ENCODE results near the gene FGF8.
A peak's percentile ranks its signal among the peaks of the same experiment; 100 is the strongest.

Gene FGF8

DNA sequence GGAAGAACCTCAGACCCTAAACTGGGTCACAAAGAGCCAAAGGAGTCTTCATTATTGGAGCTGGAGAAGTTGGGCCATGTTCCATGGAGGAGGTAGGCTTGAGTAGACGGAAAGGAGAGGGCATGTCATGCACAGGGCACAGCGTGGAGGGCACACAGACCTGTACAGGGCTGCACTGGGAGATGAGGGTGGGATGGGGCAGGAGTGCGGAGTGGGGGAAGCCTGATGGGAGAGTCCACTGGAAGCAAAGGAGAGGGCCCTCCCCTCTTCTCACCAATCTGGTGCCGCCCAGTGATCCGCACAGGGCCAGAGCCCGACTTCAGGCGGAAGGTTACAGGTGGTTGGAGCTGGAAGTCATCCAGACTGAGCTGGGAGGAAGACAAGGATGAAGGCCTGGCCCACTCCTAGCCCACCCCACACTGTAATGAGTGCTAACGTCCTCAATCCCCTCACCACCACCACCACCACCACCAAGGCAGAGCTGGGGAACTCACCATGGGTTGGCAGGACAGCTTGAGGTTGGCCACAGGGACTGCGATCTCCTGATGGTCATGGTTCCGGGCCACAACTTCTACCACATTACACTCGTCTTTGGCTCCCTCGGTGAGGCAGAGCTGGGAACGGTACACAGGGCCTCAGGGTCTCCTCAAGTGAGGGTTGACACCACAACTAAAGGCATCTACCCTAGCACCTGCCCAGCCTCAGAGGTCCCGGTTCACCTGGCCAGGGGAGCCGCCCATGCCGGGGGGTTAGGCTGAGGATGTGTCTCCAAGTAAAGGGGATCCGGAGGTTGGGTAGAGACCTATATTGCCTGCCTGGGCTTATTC is 6.3 kb upstream of the FGF8 start:
- H3K36me3 ChIP-seq (ENCODE audit: insufficient read depth, low read length) = peaks cover 11% of the 10 kb centered on the region

DNA sequence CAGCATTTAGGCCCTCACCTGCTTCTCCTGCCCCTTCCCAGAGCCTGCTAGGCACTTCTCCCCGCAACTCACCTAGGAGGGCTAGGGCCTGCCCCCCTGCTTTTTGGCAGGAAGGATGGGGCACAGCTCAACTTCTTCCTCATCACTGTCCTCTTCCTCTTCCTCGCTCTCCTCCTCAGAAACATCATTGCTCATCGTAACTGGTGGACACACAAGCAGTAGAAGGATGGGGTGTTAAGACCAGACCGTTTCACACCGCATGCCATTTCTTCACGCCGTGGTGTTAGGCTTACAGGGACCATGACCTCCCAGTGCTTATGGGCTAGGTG is 5.7 kb upstream of the FGF8 start:
- Histone ChIP-seq H3K4me3 (ENCODE audit: low read depth, low read length) (peak overlapping the region; percentile 86; the same call in 1 of the 2 replicates), H3K4me1 (ENCODE audit: control insufficient read depth, insufficient read depth, low read length, unreplicated experiment) (peaks cover 25% of the 10 kb centered on the region), H3K27ac (ENCODE audit: low read depth, low read length) (no peak overlapping the region), H3K36me3 (ENCODE audit: insufficient read depth, low read length) (peaks cover 9% of the 10 kb centered on the region; the same call in 1 of the 2 replicates), H3K79me2 (ENCODE audit: control insufficient read depth, insufficient read depth, low read length, unreplicated experiment) (peaks cover 7% of the 10 kb centered on the region), H3K27me3 (ENCODE audit: insufficient read depth, low read length) (peaks cover 12% of the 10 kb centered on the region), H2AFZ (ENCODE audit: low read length, unreplicated experiment) (no peak overlapping the region)

More for the DNA sequence above, 6.3 kb upstream of the FGF8 start:
- peaks cover 7% of the 10 kb centered on the region for H3K79me2 ChIP-seq (ENCODE audit: control insufficient read depth, insufficient read depth, low read length, unreplicated experiment)
- H3K27ac ChIP-seq (ENCODE audit: low read depth, low read length) = no peak overlapping the region
- peaks cover 7% of the 10 kb centered on the region for H3K27me3 ChIP-seq (ENCODE audit: insufficient read depth, low read length)
- peak overlapping the region; percentile 54 for H2AFZ ChIP-seq (ENCODE audit: low read length, unreplicated experiment)
- H3K4me1 ChIP-seq (ENCODE audit: control insufficient read depth, insufficient read depth, low read length, unreplicated experiment) = peaks cover 25% of the 10 kb centered on the region
- H3K4me3 ChIP-seq (ENCODE audit: low read depth, low read length) = peak overlapping the region; percentile 86

DNA sequence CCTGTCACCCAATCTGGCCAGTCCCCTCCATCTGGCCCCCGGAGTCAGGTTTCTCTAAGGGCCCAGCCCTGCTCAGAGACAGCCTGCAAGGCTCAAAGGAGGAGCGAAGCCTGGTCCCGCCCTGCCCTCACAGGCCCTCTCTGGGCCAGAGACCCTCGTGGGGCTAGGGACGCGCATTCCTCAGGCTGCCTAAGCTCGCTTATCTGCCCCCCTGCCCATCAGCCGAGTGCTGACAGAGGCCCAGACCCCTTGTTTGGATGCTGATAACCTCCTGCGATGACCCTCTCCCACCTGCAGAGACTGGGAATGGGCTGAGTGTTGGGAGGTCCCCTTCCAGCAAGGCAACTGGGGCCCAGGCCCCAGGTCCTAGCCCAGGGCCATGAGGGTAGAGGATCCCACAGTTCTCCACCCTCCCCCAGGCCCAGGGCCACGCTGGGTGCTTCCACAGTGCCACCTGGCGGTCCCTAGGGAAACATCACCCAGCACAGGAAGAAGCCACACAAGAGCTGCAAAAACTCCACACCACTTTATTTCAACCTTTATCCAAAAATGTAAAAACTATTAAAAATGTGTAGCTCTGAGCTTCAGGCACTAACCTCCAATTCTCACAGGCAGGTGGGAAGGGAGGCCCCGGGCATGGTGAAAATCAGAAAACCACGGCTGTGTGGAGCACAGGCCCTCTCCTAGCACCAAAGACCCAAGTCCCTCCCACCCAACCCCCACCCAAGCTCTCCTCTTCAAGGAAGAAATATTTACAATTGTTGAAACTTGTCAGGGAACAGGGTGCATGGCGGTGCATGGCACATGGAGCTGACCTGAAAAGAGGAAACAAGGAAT is 5.1 kb upstream of the FGF8 start:
- Histone ChIP-seq H2AFZ (ENCODE audit: low read length, unreplicated experiment) (no peak overlapping the region), H3K4me1 (ENCODE audit: control insufficient read depth, insufficient read depth, low read length, unreplicated experiment) (peaks cover 25% of the 10 kb centered on the region), H3K79me2 (ENCODE audit: control insufficient read depth, insufficient read depth, low read length, unreplicated experiment) (peaks cover 7% of the 10 kb centered on the region), H3K4me3 (ENCODE audit: low read depth, low read length) (no peak overlapping the region; the same call in 1 of the 2 replicates), H3K27ac (ENCODE audit: low read depth, low read length) (no peak overlapping the region), H3K36me3 (ENCODE audit: insufficient read depth, low read length) (peaks cover 6% of the 10 kb centered on the region; the same call in 1 of the 2 replicates), H3K27me3 (ENCODE audit: insufficient read depth, low read length) (peaks cover 17% of the 10 kb centered on the region)

DNA sequence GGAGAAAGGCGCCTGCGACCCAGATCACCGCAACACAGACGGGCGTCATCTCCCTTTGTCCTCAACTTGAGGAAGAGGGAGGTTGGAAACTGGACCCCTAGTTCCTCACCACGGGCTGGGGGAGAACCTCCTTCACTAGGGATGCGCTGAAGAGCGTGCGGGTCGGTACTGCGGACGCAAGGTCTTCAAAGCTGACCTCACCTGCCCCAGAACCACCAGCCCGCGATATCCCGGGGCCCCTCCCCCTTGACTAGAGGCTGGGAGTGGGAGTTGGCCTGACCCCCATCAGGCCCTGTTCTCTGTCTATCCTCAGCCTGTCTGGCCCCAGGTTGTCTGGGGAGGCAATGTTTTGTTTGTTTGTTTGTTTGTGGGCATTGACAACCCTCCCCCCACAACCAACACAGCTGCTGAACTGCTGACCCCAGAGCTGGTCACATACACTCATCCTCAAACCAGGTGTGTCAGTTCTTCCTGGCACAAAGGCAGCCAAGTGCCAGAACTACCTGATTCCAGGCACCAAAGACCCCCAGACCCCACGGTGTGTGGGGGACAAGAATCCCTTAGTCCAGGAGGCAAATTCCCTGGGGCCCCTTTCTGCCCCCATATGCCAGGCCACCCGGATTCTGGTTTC is 4.4 kb upstream of the FGF8 start:
- H3K36me3 ChIP-seq (ENCODE audit: insufficient read depth, low read length) = no peaks in the 10 kb centered on the region
- H2AFZ ChIP-seq (ENCODE audit: low read length, unreplicated experiment) = peak overlapping the region; percentile 13
- peaks cover 7% of the 10 kb centered on the region for H3K79me2 ChIP-seq (ENCODE audit: control insufficient read depth, insufficient read depth, low read length, unreplicated experiment)
- H3K27ac ChIP-seq (ENCODE audit: low read depth, low read length) = no peak overlapping the region
- H3K4me3 ChIP-seq (ENCODE audit: low read depth, low read length) = peak overlapping the region; percentile 28
- H3K27me3 ChIP-seq (ENCODE audit: insufficient read depth, low read length) = peaks cover 21% of the 10 kb centered on the region
- H3K4me1 ChIP-seq (ENCODE audit: control insufficient read depth, insufficient read depth, low read length, unreplicated experiment) = peaks cover 25% of the 10 kb centered on the region

DNA sequence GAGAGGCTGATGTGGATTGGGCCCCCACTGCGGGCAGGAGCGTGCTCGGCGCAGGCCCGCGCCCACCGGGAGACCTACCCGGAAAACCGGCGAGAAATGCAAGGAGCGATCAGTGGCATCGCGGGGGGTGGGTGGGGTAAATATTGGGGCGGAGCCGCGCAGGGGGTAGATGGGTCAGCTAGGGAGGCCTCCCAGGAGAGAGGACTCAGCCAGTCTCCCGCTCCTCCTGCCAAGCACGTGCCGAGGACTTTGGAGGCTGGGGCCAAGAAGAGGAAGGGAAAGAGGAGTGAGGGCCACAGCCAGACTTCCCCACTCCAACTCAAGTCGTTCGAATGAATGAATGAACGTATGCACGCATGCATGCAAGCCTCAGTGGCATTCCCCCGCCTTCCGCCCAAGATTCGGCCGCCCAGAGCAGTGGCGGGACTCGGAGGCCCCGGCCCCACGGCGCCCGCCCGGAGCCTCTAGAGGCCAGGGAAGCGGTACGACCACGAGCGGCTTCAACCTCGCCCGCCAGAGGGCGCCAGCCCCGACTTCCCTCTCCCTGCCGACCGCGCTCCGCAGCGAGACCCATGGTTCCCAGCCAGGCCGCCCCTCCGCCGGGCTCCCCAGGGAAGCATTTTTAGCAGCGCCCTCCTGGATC is 3.8 kb upstream of the FGF8 start:
- H3K36me3 ChIP-seq (ENCODE audit: insufficient read depth, low read length) = no peaks in the 10 kb centered on the region
- H3K27me3 ChIP-seq (ENCODE audit: insufficient read depth, low read length) = peaks cover 27% of the 10 kb centered on the region
- peak overlapping the region; percentile 28 for H3K4me3 ChIP-seq (ENCODE audit: low read depth, low read length)
- no peak overlapping the region for H3K27ac ChIP-seq (ENCODE audit: low read depth, low read length)
- peaks cover 7% of the 10 kb centered on the region for H3K79me2 ChIP-seq (ENCODE audit: control insufficient read depth, insufficient read depth, low read length, unreplicated experiment)
- H2AFZ ChIP-seq (ENCODE audit: low read length, unreplicated experiment) = peak overlapping the region; percentile 13
- peaks cover 23% of the 10 kb centered on the region for H3K4me1 ChIP-seq (ENCODE audit: control insufficient read depth, insufficient read depth, low read length, unreplicated experiment)

DNA sequence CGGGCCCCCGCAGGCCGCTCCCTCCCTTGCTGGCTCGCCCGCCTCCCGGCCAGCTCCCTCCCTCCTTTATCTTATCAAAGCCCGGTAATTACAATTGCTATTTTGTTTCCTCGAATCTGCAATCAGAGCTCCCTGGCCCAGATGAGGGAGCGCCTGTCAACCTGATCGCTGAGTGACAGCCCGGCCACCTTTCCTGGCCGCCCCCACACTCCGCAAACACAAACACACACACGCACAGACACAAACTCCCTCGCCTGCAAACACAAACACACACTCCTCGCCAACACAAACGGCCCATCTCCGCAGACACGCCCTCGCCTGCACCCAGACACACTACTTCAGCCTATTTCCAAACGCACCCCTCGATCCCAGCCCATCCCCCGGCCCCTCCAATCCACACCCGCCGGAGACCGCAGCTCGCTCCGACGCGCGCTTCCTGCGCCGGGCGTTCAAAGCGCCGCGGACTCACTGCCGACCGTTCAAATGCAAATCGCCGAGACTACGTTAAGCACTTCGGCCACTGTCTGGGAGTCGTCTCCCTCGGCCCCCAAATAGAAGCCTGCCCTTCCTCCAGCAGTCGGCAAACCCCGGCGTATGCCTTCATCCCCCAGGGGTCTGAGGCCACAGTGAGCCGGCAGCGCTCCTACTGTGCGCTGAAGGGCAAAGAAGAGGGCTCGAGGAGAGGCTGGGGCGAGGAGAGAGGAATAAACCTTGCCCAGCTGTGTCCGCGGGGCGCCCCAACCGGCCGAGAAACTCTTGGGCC is 3.0 kb upstream of the FGF8 start:
- Histone ChIP-seq H3K4me3 (ENCODE audit: low read depth, low read length) (peak overlapping the region; percentile 28), H3K4me1 (ENCODE audit: control insufficient read depth, insufficient read depth, low read length, unreplicated experiment) (peaks cover 16% of the 10 kb centered on the region), H2AFZ (ENCODE audit: low read length, unreplicated experiment) (no peak overlapping the region), H3K79me2 (ENCODE audit: control insufficient read depth, insufficient read depth, low read length, unreplicated experiment) (peaks cover 7% of the 10 kb centered on the region), H3K27ac (ENCODE audit: low read depth, low read length) (no peak overlapping the region), H3K27me3 (ENCODE audit: insufficient read depth, low read length) (peaks cover 34% of the 10 kb centered on the region), H3K36me3 (ENCODE audit: insufficient read depth, low read length) (no peaks in the 10 kb centered on the region)

DNA sequence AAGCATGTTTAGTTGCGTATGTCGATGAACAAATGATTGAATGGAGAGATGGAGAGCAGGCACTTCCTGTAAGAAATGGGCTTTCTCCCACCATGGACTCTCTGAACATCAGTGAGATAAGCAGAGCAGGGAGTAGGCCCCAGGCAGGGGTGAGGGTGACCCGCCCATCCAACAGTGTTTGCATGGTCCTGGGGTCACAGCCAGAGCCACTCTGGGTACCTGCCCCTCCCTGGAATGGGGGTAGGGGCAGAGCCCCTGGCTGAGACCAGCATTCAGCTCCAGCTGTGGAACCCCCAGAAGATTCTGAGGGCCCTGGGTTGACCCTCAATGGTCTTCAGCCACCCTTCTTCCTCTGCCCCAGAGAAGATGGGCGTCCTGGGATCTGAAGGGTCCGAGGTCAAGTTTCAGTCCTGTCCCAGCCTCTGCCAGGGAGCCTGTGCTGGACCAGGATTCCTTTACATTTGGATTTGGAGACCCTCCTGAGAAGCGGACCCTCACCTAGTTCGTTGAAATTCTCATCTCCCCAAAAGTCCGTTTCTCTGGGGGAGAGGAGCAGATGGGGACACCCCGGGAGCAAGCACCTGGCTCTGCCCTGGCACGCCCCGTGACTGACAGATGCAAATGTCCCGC is 2.4 kb upstream of the FGF8 start:
- peaks cover 13% of the 10 kb centered on the region for H3K4me1 ChIP-seq (ENCODE audit: control insufficient read depth, insufficient read depth, low read length, unreplicated experiment)
- H3K27me3 ChIP-seq (ENCODE audit: insufficient read depth, low read length) = peaks cover 41% of the 10 kb centered on the region
- peaks cover 7% of the 10 kb centered on the region for H3K79me2 ChIP-seq (ENCODE audit: control insufficient read depth, insufficient read depth, low read length, unreplicated experiment)
- no peak overlapping the region for H3K27ac ChIP-seq (ENCODE audit: low read depth, low read length)
- no peak overlapping the region for H3K4me3 ChIP-seq (ENCODE audit: low read depth, low read length)
- H3K36me3 ChIP-seq (ENCODE audit: insufficient read depth, low read length) = no peaks in the 10 kb centered on the region
- no peak overlapping the region for H2AFZ ChIP-seq (ENCODE audit: low read length, unreplicated experiment)

DNA sequence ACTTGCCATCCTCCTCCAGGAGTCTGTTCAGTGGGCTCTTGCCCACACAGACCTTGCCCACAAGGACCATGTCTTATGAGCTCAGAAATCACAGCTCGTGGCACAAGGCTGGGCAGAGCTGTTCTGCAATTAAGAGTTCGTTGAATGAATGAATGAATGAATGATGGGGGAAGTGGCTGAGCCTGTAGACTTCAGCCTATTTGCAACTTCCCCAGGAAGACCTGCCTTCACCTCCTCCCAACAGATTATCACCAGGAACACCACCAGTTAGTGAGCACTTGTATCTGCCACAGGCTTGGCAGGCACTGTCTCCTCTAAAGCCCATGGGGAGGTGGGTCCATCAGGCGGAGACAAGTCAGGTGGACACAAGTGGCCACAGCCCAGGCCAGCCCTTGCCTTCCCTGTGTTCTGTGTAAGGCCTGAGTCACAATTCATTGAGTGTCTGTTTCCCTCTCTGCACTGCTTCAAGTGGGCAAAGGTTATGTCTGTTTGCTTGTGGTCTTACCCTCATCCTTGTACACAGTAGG is 1.8 kb upstream of the FGF8 start:
- Histone ChIP-seq H3K36me3 (ENCODE audit: insufficient read depth, low read length) (no peaks in the 10 kb centered on the region), H2AFZ (ENCODE audit: low read length, unreplicated experiment) (no peak overlapping the region), H3K79me2 (ENCODE audit: control insufficient read depth, insufficient read depth, low read length, unreplicated experiment) (peaks cover 6% of the 10 kb centered on the region), H3K4me1 (ENCODE audit: control insufficient read depth, insufficient read depth, low read length, unreplicated experiment) (peaks cover 13% of the 10 kb centered on the region), H3K27me3 (ENCODE audit: insufficient read depth, low read length) (peaks cover 47% of the 10 kb centered on the region), H3K4me3 (ENCODE audit: low read depth, low read length) (no peak overlapping the region), H3K27ac (ENCODE audit: low read depth, low read length) (no peak overlapping the region)

DNA sequence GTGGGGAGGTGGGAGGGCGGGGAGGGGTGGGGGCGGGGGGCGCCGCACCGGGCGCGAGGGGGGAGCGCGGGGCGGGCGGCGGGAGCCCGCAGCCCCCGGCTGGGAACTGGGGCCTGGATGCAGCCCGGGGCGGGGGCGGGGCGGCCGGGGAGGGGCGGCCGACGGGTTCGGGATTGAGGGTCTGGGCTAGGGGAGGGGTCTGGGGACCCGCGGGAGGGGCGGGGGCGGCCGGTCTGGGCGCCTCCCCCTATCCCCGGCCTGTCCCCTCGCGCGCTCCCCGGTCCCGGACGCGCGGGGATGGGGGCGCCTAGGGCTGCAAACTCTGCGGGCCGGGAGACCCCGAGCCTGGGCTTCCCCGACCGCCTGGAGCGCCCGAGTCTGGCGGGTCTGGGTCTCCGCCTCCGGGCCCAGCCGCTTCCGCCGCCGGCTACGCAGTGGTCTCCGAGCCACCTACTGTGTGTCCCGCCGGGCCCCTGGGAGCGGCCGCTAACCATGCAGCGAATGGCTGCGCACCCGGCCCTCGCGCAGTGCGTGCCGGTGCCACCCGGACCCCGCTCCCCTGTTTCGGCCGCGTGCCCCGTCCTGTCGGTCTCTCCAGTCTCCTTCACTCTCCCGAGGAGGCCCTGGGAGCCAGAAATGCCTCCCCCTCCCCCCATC is 375 bp upstream of the FGF8 start:
- Histone ChIP-seq H3K79me2 (ENCODE audit: control insufficient read depth, insufficient read depth, low read length, unreplicated experiment) (no peaks in the 10 kb centered on the region), H3K4me3 (ENCODE audit: low read depth, low read length) (no peak overlapping the region), H3K4me1 (ENCODE audit: control insufficient read depth, insufficient read depth, low read length, unreplicated experiment) (peaks cover 7% of the 10 kb centered on the region), H2AFZ (ENCODE audit: low read length, unreplicated experiment) (no peak overlapping the region), H3K27ac (ENCODE audit: low read depth, low read length) (no peak overlapping the region), H3K27me3 (ENCODE audit: insufficient read depth, low read length) (peaks cover 56% of the 10 kb centered on the region), H3K36me3 (ENCODE audit: insufficient read depth, low read length) (no peaks in the 10 kb centered on the region)
